Body of pancreas (tissue), 4 donors: ENCODE data around the gene COL12A1.

Experiments
- POLR2A ChIP-seq, 3 donors: fragments of 450-650 bp; IDR thresholded peaks; one replicate each; pipeline ENCODE4 v1.6.1; 2016; ENCODE audit warnings: antibody characterized with exemption in 3 of 3, mild to moderate bottlenecking in 2 of 3
- TF ChIP-seq, protein P1 (sequence below), 7 experiments: fragments of 450-650 bp in 4 of 7; fragments of 200-600 bp in 3 of 7; sonication (generic) in 3 of 7; IDR thresholded peaks; one replicate each; pipeline ENCODE4 v1.5.1; 2016 to 2019; ENCODE audit warnings: antibody characterized with exemption in 7 of 7

DNA sequence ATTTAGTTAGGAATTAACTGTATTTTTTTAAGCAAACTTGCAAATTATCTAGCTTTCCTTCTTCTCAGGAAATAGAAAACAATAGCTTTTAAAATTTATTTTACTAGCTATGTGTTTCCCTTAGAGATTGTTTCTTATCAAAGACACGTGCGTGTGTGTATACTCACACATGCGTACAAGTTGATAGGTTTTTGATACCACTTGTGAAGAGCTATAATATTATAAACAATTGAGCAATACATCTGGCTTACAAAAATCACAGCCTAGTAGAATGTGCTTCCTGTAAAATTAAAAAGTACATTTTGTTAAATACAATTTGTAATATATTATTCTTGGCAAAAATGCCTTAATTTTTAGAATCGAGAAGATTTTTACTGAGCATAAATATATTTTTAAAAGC lies 33.9 kb downstream of the COL12A1 start:
- TF ChIP-seq, protein P1, sequence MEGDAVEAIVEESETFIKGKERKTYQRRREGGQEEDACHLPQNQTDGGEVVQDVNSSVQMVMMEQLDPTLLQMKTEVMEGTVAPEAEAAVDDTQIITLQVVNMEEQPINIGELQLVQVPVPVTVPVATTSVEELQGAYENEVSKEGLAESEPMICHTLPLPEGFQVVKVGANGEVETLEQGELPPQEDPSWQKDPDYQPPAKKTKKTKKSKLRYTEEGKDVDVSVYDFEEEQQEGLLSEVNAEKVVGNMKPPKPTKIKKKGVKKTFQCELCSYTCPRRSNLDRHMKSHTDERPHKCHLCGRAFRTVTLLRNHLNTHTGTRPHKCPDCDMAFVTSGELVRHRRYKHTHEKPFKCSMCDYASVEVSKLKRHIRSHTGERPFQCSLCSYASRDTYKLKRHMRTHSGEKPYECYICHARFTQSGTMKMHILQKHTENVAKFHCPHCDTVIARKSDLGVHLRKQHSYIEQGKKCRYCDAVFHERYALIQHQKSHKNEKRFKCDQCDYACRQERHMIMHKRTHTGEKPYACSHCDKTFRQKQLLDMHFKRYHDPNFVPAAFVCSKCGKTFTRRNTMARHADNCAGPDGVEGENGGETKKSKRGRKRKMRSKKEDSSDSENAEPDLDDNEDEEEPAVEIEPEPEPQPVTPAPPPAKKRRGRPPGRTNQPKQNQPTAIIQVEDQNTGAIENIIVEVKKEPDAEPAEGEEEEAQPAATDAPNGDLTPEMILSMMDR (IDR thresholded peaks at IDR 0.05), result no peak
- no peak for TF ChIP-seq POLR2A (IDR thresholded peaks at IDR 0.05)
